Measurements from ENCODE around the gene MAP2K2.

GRCh38 chr19:4083677-4084546 is 40.0 kb downstream of the MAP2K2 start:
- TF ChIP-seq, protein P1, sequence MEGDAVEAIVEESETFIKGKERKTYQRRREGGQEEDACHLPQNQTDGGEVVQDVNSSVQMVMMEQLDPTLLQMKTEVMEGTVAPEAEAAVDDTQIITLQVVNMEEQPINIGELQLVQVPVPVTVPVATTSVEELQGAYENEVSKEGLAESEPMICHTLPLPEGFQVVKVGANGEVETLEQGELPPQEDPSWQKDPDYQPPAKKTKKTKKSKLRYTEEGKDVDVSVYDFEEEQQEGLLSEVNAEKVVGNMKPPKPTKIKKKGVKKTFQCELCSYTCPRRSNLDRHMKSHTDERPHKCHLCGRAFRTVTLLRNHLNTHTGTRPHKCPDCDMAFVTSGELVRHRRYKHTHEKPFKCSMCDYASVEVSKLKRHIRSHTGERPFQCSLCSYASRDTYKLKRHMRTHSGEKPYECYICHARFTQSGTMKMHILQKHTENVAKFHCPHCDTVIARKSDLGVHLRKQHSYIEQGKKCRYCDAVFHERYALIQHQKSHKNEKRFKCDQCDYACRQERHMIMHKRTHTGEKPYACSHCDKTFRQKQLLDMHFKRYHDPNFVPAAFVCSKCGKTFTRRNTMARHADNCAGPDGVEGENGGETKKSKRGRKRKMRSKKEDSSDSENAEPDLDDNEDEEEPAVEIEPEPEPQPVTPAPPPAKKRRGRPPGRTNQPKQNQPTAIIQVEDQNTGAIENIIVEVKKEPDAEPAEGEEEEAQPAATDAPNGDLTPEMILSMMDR (IDR thresholded peaks at IDR 0.05; ENCODE audit: extremely low read depth in 1 of 2, insufficient read depth in 1 of 2, low read depth in 1 of 2, low read length in 2 of 2), result no peak
- no peak for TF ChIP-seq POLR2A (IDR thresholded peaks at IDR 0.05; ENCODE audit: low read depth, low read length)

All from endothelial cell of umbilical vein (primary cell).